T-helper 9 cell (primary cell): ENCODE results near the gene CD22.

Experiments used
- DNase-seq: peaks from one replicate; pipeline ENCODE4 v3.0.0-alpha.2; 2020

The CD22 gene

DNA sequence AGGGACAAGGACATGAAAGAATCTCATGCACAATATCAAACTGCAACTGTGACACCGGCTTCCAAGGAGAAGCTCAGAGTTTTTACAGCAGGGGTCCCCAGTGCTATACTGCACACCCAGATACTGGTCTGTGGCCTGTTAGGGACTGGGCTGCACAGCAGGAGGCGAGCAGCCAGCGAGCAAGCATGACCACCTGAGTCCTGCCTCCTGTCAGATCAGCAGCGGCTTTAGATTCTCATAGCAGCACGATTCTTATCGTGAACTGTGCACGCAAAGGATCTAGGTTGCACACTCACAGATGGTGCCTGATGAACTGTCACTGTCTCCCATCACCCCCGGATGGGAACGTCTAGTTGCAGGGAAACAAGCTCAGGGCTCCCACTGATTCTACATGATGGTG is 13.1 kb upstream of the CD22 start:
- DNase-seq = no peak

DNA sequence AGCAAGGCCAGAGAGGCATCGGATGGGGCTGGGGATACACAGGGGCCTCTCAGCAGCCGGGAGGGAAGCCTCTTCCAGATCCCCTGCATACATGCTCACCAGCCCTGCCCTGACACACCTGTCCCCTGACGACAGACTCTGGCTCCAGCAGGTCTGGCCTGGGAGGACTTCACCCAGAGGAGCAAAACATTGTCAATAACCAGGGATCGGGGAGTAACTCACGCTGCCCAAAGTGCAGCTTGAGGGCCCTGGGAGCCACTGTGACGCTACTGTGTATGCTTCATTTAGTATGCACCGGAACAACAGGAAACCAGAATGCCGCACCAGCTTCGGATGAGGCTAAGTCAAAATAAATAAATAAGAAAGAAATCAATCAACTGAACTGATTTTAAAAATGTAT is 12.4 kb upstream of the CD22 start:
- DNase-seq = no peak

DNA sequence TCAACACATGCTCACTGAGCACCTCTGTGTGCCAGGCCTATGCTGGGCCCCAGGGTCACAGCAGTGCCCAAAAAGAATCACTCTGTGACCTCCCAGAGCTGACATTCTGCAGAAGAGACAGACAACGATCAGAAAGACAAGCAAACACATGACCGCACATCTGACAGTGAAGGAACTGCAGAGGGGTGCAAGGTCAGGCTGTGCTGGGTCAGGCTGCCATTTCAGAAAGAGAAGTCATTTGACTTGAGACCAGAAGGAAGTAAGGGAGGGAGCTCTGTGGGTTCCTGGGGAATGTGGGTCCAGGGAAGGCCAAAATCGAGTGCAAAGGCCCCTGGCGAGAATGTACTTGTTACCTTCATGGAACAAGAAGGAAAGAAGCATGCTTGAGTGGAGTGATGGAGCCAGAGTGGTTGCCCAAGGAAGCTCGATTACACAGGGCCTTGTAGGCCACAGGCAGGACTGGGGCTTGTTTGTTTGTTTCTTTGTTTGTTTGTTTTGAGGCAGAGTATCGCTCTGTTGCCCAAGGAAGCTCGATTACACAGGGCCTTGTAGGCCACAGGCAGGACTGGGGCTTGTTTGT is 11.4 kb upstream of the CD22 start:
- DNase-seq = no peak

DNA sequence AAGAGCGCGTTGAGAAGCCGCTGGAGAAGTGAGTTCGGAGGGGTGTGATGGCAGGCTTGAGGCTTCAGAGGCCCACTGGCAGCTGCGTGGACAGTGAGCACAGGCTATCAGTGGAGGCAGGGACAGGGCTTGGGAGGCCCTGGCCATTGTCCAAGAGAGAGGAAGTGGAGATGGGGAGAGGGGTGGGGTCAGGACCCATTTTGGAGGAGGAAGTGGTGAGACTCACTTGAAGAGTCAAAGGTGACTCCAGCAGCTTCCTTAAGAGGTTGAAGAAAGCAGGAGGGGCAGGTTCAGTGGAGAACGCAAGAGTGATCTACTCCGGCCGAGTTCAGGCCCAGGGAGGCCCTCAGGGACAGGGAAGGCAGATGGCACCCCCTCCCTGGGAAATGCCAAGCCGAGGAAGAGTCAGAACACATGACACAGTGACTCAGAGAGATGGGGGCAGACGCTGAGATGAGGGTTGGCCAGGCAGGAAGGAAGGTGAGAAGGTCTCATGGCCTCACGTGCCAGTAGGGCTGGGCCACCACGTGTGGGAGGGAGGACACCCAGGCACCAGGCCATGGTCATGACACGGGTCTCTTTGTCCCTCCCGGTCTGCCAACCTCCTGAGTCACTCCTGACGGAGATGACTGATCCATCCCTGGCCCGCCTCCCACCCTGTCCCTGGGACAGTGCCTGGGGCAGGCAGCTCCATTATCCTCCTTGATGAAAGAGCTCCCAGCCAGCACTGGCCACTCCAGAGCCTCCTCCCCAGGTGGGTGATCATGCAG is 10.1 kb upstream of the CD22 start:
- DNase-seq = no peak

DNA sequence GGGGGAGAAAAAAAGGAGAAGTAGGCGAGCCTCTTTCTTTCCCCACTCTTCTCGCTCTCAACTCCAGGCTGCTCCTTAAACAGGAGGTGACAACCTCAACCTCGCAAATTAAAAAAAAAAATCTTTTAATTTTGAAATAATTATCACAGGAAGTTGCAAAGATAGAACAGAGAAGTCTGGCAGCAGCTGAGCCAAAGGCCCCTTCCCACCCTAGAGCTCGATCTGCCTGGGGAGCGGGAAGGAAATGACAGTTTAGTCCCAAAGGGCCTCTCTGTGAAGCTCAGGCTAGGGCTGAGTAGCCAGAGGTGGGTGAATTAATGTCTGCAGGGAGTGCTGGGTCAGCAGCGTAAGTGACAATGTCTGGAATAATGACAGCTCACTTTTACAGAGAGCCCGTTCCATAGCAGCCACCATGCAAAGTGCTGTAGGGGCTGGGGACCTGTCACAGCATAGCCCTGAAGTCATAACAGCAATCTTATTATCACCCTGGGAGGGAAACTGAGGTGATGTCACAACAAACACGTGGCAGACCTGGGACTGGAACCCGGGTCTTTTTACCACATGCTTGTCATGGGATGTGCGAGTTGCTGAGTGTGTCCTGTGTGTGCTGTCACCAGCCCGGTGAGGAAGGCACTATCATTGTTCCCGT is 8.8 kb upstream of the CD22 start:
- no peak for DNase-seq

DNA sequence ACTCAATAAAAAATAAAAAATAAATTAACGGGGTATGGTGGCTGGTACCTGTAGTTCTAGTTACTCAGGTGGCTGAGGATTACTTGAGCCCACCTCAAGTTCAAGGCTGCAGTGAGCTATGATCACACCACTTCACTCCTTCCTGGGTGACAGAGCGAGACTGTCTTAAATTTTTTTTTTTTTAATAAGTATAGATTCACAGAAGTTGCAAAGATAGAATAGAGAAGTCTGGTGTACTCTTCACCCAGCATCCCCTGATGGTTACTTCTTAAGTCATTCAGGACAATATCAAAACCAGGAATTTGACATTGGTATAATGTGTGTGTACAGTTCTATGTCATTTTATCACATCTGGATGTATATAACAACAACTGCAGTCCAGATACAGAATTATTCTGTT is 7.7 kb upstream of the CD22 start:
- no peak for DNase-seq

DNA sequence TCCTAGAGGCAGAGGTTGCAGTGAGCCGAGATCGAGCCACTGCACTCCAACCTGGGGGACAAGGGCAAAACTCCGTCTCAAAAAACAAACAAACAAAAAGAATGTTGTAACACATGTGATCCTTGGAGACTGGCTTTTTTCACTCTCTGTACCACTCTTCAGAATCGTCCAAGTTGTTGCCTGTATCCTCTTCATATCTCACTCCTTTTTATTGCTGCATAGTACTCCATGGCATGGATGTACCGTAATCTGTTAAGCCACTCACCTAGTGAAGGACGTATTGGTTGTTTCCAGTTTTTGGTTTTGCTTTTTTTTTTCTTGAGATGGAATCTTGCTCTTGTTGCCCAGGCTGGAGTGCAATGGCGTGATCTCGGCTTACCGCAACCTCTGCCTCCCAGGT is 7.0 kb upstream of the CD22 start:
- DNase-seq = no peak

DNA sequence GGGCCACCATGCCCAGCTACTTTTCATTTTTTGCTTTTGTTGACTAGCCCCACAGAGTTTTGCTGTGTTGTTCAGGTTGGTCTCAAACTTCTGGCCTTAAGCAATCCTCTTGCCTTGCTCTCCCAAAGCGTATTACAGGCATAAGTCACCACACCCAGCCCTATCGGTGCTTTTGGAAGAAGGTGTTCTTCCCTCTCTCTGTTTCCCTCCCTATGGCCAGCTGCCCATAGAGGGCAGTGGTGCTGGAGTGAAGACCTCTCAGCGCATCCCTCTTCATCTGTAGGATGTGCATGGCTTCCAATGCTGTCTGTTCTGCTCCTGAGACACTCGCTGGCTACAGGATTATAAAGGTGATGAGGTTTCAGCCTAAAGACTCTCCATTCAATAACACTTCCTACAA is 1.3 kb upstream of the CD22 start:
- no peak for DNase-seq

DNA sequence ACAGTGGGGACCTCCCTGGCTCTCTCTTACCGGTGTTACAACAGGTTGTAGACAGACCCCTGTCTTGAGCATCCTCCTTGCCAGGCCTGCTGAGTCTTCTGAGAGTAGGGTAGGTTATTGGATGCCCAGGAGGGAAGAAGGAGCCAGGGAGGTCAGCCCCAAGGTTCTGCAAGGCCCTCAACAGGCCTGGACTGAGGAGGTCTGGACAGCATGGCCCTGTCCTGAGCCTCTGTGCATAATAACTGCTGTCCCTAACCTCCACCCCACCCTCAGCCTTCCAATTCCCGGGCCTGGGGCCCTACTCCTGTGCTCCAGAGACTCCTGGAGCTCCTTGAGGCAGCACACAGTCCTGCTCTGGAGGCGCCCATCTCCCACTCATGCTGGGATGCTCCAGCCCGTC is 336 bp downstream of the CD22 start:
- no peak for DNase-seq

DNA sequence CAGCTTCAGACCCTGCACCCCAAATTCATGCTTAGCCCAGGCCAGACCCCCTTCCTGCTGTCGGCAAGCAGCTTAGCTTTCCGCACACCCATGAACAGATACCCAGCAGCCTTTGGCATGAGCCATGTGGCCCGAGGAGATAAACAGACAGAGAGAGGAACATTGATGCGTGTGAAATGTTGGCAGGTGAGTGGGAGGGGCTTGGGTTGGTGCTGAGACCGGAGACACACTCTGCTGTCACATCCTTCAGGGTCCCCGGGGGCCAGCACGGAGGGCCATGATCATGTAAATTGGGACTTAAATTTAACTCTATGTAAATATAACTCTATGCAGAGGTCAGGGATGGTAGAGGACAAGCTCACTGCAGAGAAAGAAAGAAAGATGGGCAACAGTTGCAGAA is 1.5 kb downstream of the CD22 start:
- no peak for DNase-seq

DNA sequence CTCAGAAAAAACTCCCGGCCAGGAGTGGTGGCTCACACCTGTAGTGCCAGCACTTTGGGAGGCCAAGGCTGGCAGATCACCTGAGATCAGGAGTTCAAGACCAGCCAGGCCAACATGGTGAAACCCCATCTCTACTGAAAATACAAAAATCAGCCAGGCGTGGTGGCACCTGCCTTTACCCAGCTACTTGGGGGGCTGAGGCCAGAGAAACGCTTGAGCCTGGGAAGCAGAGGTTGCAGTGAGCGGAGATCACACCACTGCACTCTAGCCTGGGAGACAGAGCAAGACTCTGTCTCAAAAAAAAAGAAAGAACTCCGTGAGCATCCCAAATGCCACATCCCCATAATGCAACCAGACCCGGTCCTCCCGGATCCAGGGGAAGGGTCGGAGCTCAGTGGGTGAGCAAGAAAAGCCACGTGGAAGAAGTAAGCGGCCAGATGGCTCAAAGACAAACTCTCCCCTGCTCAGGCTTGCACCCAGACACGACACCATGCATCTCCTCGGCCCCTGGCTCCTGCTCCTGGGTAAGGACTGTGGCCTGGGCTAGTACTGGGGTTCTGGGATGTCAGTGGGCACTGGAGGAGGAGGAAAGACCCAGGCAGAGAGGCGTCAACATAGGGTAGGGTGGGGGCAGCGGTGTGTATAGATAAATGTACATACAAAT is 2.7 kb downstream of the CD22 start:
- DNase-seq = no peak

DNA sequence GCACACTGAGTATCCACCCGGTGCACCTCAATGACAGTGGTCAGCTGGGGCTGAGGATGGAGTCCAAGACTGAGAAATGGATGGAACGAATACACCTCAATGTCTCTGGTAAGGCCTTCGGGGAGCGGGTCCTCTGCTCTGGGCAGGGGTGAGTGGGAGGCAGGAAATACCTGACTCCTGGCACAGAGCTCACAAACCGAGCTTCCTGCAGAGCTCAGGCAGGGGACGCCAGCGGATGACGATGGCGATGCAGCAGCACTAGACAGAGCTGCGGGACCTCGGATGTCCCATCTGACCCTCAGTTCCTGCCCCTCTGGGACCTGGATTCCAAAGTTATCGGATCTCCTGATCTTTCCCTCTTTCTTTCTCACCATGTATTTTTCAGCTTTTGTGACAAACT is 3.8 kb downstream of the CD22 start:
- DNase-seq = no peak

DNA sequence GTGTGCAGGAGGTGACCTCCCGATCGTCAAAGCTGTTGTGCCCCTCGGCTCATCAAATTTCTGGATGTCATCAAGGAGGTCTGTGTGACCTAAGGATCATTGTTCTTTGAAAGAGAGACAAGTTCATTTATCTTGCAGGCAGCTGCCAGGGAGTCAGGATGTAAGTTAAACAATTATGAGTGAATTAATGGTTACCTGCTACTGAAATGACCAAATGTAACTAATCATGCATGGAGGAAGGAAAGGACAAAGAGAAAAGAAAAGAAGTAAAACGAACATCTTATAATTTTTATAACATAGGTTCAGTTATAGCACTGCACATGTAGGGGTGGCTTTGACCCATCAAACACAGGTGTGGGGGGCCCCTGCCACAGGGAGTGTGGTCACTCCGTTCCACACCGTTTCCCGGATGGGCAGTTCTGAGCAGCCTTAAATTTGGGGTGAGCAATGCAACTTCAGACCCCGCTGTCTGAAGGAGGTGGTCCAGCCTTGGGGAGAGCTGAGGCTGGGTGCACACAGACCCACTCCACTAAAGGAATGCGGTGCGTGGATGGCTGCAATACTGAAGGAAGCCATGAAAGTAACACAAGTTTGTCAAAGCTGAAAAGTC is 5.3 kb downstream of the CD22 start:
- no peak for DNase-seq

DNA sequence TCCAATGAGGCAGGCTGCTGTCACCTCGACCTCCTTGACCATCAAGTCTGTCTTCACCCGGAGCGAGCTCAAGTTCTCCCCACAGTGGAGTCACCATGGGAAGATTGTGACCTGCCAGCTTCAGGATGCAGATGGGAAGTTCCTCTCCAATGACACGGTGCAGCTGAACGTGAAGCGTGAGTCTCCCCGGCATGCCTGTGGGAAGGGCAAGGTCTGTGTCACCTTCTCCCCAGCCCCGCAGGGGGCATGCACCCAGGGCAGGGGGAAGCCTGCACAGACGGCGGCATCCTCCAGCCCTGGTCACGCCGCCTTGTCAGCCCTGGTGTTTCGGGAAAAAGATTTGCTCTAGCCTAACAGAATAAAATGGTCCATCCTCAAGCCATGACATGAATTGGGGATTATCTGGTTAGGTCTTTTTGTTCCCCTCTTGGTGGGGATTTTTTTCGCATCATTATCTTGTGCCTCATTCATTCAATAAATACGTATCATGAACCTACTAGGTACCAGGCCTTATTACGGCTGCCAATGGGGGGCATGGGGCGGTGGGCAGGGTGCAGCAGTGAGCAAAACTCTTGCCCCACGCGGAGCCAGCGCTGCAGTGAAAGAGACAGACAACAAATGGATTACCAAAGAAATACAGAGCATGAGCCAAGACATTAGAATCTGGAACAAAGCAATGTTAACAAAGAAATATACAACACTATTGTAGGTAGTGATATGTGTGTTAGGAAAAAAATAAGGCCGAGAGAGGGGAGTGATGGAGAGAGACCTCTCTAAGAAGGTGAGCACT is 7.4 kb downstream of the CD22 start:
- no peak for DNase-seq

DNA sequence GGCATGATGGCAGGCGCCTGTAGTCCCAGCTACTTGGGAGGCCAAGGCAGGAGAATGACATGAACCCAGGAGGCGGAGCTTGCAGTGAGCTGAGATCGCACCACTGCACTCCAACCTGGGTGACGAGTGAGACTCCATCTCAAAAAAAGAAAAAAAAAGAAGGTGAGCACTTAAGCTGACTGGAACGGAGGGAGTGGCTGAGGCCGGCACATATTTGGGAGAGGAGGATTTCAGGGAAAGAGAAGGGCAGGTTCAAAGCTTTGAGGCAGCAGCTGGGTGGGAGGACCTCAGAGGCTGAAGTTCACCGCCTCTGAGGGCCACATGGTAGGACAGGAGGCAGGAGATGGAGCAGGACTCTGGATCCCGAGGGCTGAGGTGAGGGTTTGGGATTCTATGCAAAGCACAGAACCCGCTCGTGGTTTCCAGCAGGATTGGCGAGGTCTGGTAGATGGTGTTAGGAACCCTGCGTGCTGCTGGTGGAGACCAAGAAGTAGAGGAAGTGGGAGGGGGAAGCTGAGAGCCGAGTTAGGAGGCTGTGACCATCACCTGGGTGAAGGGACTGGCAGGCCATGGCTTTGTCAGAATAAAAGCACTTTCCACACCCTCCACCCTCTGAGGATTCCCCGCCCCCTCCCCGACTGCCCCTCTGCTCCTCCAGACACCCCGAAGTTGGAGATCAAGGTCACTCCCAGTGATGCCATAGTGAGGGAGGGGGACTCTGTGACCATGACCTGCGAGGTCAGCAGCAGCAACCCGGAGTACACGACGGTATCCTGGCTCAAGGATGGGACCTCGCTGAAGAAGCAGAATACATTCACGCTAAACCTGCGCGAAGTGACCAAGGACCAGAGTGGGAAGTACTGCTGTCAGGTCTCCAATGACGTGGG is 8.4 kb downstream of the CD22 start:
- DNase-seq = no peak

DNA sequence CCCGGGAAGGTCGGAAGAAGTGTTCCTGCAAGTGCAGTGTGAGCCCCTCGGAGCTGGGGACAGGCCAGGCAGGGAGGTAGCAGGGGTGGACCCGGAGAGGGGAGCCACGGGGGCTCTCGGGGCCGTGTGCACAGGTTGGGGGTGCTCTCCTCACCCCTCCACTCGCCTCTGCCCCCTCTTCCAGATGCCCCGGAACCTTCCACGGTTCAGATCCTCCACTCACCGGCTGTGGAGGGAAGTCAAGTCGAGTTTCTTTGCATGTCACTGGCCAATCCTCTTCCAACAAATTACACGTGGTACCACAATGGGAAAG is 9.0 kb downstream of the CD22 start:
- DNase-seq = no peak

DNA sequence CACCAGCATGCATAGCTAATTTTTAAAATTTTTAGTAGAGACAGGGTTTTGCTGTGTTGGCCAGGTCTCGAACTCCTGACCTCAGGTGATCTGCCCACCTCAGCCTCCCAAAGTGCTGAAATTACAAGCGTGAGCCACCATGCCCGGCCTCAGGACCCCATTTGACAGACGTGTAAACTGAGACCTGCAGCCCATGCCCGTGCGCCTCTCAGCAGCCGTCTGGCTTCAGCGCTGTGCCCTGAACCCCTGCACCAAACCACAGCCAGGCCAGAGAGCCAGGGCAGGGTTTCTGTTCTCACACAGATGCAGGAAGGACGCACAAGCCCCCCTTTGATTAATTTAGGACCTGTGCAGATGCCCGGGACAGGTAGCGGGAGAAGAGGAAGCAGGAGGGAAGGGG is 11.4 kb downstream of the CD22 start:
- DNase-seq = no peak

DNA sequence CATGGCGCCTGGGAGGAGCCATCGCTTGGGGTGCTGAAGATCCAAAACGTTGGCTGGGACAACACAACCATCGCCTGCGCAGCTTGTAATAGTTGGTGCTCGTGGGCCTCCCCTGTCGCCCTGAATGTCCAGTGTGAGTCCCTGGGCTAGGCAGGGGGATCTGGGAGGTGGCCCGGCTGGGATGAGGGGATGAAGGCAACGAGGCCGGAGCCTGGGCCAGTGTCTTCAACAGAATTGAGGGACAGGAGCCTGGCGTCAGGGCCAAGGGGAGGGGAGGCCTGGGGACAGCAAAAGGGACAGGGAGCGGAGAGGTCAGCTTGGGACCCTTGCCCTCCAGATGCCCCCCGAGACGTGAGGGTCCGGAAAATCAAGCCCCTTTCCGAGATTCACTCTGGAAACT is 12.0 kb downstream of the CD22 start:
- no peak for DNase-seq

DNA sequence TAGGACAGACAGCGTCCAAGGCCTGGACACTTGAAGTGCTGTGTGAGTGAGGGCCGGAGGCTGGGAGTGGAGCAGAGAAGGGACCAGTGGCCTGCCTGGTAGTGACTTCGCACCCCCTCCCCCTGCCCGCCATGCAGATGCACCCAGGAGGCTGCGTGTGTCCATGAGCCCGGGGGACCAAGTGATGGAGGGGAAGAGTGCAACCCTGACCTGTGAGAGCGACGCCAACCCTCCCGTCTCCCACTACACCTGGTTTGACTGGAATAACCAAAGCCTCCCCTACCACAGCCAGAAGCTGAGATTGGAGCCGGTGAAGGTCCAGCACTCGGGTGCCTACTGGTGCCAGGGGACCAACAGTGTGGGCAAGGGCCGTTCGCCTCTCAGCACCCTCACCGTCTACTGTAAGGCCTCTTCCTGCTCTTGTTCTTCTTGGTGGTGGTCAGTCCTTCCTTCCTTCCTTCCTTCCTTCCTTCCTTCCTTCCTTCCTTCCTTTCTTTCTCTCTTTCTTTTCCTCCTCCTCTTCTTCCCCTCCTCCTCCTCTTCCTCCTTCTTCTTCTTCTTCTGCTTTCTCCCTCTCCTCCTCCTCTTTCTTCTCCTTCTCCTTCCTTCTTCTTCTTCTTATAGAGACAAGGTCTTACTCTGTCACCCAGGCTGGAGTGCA is 12.7 kb downstream of the CD22 start:
- DNase-seq = no peak

DNA sequence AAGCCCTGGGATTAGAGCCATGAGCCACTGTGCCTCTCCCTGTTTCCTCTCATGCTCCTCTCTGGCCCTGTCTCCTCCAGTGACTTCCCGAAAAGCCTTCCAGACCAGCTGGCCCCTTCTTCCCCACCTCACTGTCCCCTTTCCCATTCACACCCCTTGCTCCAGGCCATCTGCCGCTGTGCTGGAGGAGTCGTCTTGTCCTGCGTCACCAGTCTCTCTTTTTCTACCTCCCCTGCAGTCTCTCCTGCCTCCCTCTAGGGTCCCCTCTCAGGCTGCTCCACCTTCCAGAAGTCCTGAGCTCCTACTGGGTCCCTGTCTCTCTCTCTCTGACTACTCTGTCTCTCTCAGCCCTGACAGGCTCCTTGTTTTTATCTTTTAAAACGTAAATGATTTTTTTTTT is 13.4 kb downstream of the CD22 start:
- no peak for DNase-seq

DNA sequence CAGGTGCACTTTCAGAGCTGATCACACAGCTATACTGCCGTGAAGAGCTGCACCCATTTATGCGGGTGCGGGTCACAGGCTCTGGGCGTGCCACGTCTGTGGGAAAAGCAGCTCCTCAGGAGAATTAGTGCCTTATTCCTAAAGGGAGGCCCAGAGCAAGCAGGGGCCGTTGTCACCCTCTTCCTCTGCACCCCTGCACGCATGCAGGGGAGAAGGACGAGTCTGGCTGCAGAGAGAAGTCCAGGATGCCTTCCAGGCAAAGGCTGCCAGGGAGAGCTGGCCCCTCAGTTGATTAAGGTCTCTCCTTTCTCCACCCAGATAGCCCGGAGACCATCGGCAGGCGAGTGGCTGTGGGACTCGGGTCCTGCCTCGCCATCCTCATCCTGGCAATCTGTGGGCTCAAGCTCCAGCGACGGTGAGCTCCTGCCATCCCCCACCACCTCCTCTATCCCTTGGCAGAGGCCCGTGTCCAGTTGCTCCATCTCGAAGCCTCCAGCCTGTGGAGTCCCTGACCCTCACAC is 15.6 kb downstream of the CD22 start:
- DNase-seq = no peak
